Liver (tissue), 9 donors: ENCODE data around the gene MAP3K15. TPM values are rescaled to one million over a fixed set of nuclear protein-coding genes. Genes with fewer than 3 reads are reported as not detected.

Experiments
- DNase-seq: peaks from one replicate; pipeline ENCODE4 v3.0.0-alpha.2; 2017; ENCODE audit warnings: low spot score
- H3K27ac ChIP-seq, 2 donors: one replicate each; pipeline ENCODE4 v1.7.0; 2013; ENCODE audit warnings: inconsistent platforms in 2 of 2, low read length in 2 of 2, control low read depth in 1 of 2, low read depth in 1 of 2, mild to moderate bottlenecking in 1 of 2
- H3K27me3 ChIP-seq, 4 donors: one replicate each; pipeline versions ENCODE4 v1.6.1 to v1.7.0; 2013; ENCODE audit warnings: low read length in 3 of 4, inconsistent platforms in 1 of 4, mild to moderate bottlenecking in 1 of 4, moderate library complexity in 1 of 4; ENCODE audit not compliant: control insufficient read depth in 4 of 4, insufficient read depth in 4 of 4
- H3K36me3 ChIP-seq, 4 donors: one replicate each; pipeline versions ENCODE4 v1.6.1 to v1.7.0; 2013; ENCODE audit warnings: low read length in 3 of 4, mild to moderate bottlenecking in 3 of 4, low read depth in 1 of 4, moderate library complexity in 1 of 4; ENCODE audit not compliant: control insufficient read depth in 4 of 4, insufficient read depth in 3 of 4
- H3K4me1 ChIP-seq, 4 donors: one replicate each; pipeline versions ENCODE4 v1.6.1 to v1.7.0; 2013; ENCODE audit warnings: low read length in 3 of 4, mild to moderate bottlenecking in 3 of 4, moderate library complexity in 1 of 4; ENCODE audit not compliant: control insufficient read depth in 4 of 4, insufficient read depth in 4 of 4
- H3K4me3 ChIP-seq, 3 donors: one replicate each; pipeline versions ENCODE4 v1.6.1 to v1.7.0; 2013; ENCODE audit warnings: low read length in 3 of 3, control low read depth in 1 of 3, low read depth in 1 of 3, mild to moderate bottlenecking in 1 of 3
- H3K9ac ChIP-seq, 2 donors: one replicate each; pipeline ENCODE4 v1.7.0; 2013; ENCODE audit warnings: low read length in 2 of 2, mild to moderate bottlenecking in 2 of 2, moderate library complexity in 2 of 2, control low read depth in 1 of 2, low read depth in 1 of 2
- H3K9me3 ChIP-seq, 4 donors: one replicate each; pipeline versions ENCODE4 v1.6.1 to v1.7.0; 2013; ENCODE audit warnings: low read length in 3 of 4; ENCODE audit not compliant: control insufficient read depth in 4 of 4
- ATF3 ChIP-seq: IDR thresholded peaks from 2 replicates; pipeline ENCODE4 v1.6.1; 2016; ENCODE audit warnings: antibody characterized with exemption
- CTCF ChIP-seq: fragments of 150-350 bp; IDR thresholded peaks from 2 replicates; pipeline ENCODE4 v1.5.1; 2017; ENCODE audit warnings: improper control_type of control experiment, low read depth, low read length; ENCODE audit not compliant: missing input control
- EGR1 ChIP-seq, 2 donors: IDR thresholded peaks; 2 replicates each; pipeline ENCODE4 v1.6.1; 2016 to 2018; ENCODE audit warnings: antibody characterized with exemption in 2 of 2, low read depth in 2 of 2
- FOXA1 ChIP-seq: IDR thresholded peaks from 2 replicates; pipeline ENCODE4 v1.6.1; 2016; ENCODE audit warnings: antibody characterized with exemption
- FOXA2 ChIP-seq: IDR thresholded peaks from 2 replicates; pipeline ENCODE4 v1.6.1; 2016; ENCODE audit warnings: antibody characterized with exemption
- GABPA ChIP-seq, 2 donors: IDR thresholded peaks in 1 of 2; conservative IDR thresholded peaks in 1 of 2; 2 replicates each; pipeline ENCODE4 v1.6.1; 2016; ENCODE audit warnings: antibody characterized with exemption in 2 of 2, mild to moderate bottlenecking in 1 of 2, moderate library complexity in 1 of 2
- HNF4A ChIP-seq, 2 donors: conservative IDR thresholded peaks; 2 replicates each; pipeline ENCODE4 v1.6.1; 2016; ENCODE audit warnings: antibody characterized with exemption in 2 of 2, mild to moderate bottlenecking in 2 of 2
- HNF4G ChIP-seq: IDR thresholded peaks from 2 replicates; pipeline ENCODE4 v1.6.1; 2016; ENCODE audit warnings: antibody characterized with exemption
- JUND ChIP-seq, 2 donors: IDR thresholded peaks; 2 replicates each; pipeline ENCODE4 v1.6.1; 2016; ENCODE audit warnings: antibody characterized with exemption in 2 of 2
- MAX ChIP-seq: IDR thresholded peaks from 2 replicates; pipeline ENCODE4 v1.6.1; 2016; ENCODE audit warnings: antibody characterized with exemption
- NR2F2 ChIP-seq: IDR thresholded peaks from 2 replicates; pipeline ENCODE4 v1.6.1; 2016; ENCODE audit warnings: antibody characterized with exemption
- RAD21 ChIP-seq, 2 donors: IDR thresholded peaks; 2 replicates each; pipeline ENCODE4 v1.6.1; 2016; ENCODE audit warnings: antibody characterized with exemption in 2 of 2, mild to moderate bottlenecking in 2 of 2
- REST ChIP-seq: IDR thresholded peaks from 2 replicates; pipeline ENCODE4 v1.6.1; 2016; ENCODE audit warnings: antibody characterized with exemption, mild to moderate bottlenecking
- RXRA ChIP-seq, 2 donors: IDR thresholded peaks; 2 replicates each; pipeline ENCODE4 v1.6.1; 2017 to 2018; ENCODE audit warnings: antibody characterized with exemption in 2 of 2, mild to moderate bottlenecking in 1 of 2
- SP1 ChIP-seq: IDR thresholded peaks from 2 replicates; pipeline ENCODE4 v1.6.1; 2018; ENCODE audit warnings: antibody characterized with exemption, mild to moderate bottlenecking
- TAF1 ChIP-seq: conservative IDR thresholded peaks from 2 replicates; pipeline ENCODE4 v1.6.1; 2016; ENCODE audit warnings: antibody characterized with exemption, mild to moderate bottlenecking
- YY1 ChIP-seq: IDR thresholded peaks from 2 replicates; pipeline ENCODE4 v1.6.1; 2016; ENCODE audit warnings: antibody characterized with exemption, mild to moderate bottlenecking
- ZBTB33 ChIP-seq: IDR thresholded peaks from 2 replicates; pipeline ENCODE4 v1.6.1; 2016; ENCODE audit warnings: antibody characterized with exemption
- WGBS: extraction: QIAGEN DNeasy Blood & Tissue Kit; methylation state at CpG from one replicate; pipeline ENCODE4 v1.1.7; 2013; 5-methylcytosine and 5-hydroxymethylcytosine counted together
- polyA plus RNA-seq, 2 donors: library from polyadenylated mRNA; stranded (reverse) in 1 of 2; unstranded in 1 of 2; fragments of 200-250 nt in 1 of 2; fragments of >200 nt in 1 of 2; fragmentation: Nextera tagmentation in 1 of 2; extraction: Ambion mirVana in 1 of 2; gene quantifications; one replicate each; pipeline versions ENCODE4 v1.2.1 to v1.2.3, GENCODE V29; 2013 to 2015
- total RNA-seq, 2 donors: library from RNA; depleted of rRNA; stranded (reverse); fragments of >200 nt; gene quantifications; one replicate each; pipeline ENCODE4 v1.2.3, GENCODE V29; 2014
- donor health status: healthy.
- donor health status: healthy.
- donor health status: healthy.
- donor health status: healthy.
- donor health status: healthy.

MAP3K15 gene
- total and polyA plus RNA-seq, 4 donors, result 0.09 to 0.28 TPM; not detected in 2

GRCh38 chrX:19349264-19349663, 166.0 kb downstream of the MAP3K15 start:
- no peaks in the 10 kb centered on the region for H3K27me3 ChIP-seq
- H3K9ac ChIP-seq, result no peak overlapping the region
- DNase-seq, result no peak
- H3K9me3 ChIP-seq, result no peaks in the 10 kb centered on the region
- TF ChIP-seq FOXA1 (no peak), FOXA2 (no peak), ZBTB33 (no peak), TAF1 (no peak)
- peaks cover 8 to 26% (median 13%) of the 10 kb centered on the region in 4 donors for H3K4me1 ChIP-seq
- WGBS, result 84% methylated on average over 2 of the region's 2 CpGs
- H3K36me3 ChIP-seq, result peaks cover 2 to 17% (median 14%) of the 10 kb centered on the region in 4 donors
- no peak overlapping the region for H3K4me3 ChIP-seq
- no peak overlapping the region for H3K27ac ChIP-seq

- peaks cover 0 to 15% (median 11%) of the 10 kb centered on the region in 4 donors for H3K36me3 ChIP-seq
- no peak for TF ChIP-seq ATF3
- TF ChIP-seq ZBTB33, result no peak
- no peak for TF ChIP-seq NR2F2
- TF ChIP-seq GABPA (IDR thresholded peaks at IDR 0.05 in 1 of 2, conservative IDR thresholded peaks at IDR 0.05 in 1 of 2), result no peak
- no peak for TF ChIP-seq HNF4G
- TF ChIP-seq FOXA1, result no peak
- no peak for TF ChIP-seq RXRA (IDR thresholded peaks at IDR 0.05)
- TF ChIP-seq EGR1 (IDR thresholded peaks at IDR 0.05; ENCODE audit: low read depth in 2 of 2), result no peak
- no peak for TF ChIP-seq JUND (IDR thresholded peaks at IDR 0.05)
- TF ChIP-seq FOXA2, result no peak
- TF ChIP-seq CTCF, result no peak
- TF ChIP-seq RAD21 (IDR thresholded peaks at IDR 0.05), result no peak
- no peak for TF ChIP-seq YY1
- no peak for TF ChIP-seq SP1
- TF ChIP-seq TAF1, result no peak
- no peak for TF ChIP-seq MAX
- no peak for TF ChIP-seq REST
- no peak for TF ChIP-seq HNF4A (conservative IDR thresholded peaks at IDR 0.05)
- no peaks in the 10 kb centered on the region for H3K9me3 ChIP-seq
- no peaks in the 10 kb centered on the region for H3K27me3 ChIP-seq
- H3K4me3 ChIP-seq, result no peak overlapping the region
- peaks cover 7 to 28% (median 14%) of the 10 kb centered on the region in 4 donors for H3K4me1 ChIP-seq
- 80% methylated on average over 3 of the region's 3 CpGs for WGBS
- no peak overlapping the region for H3K9ac ChIP-seq
- no peak overlapping the region for H3K27ac ChIP-seq
- no peak for DNase-seq
These were observed 167.4 kb downstream of the MAP3K15 start for GRCh38 chrX:19347916-19348315.
